GM04503 (cell line): ENCODE data around the gene MMP20.
A peak's percentile ranks its signal among the peaks of the same experiment; 100 is the strongest.

Experiments used
- DNase-seq: peaks from one replicate; pipeline ENCODE4 v3.0.0-alpha.2; 2012; ENCODE audit warnings: low read depth

The MMP20 gene

DNA sequence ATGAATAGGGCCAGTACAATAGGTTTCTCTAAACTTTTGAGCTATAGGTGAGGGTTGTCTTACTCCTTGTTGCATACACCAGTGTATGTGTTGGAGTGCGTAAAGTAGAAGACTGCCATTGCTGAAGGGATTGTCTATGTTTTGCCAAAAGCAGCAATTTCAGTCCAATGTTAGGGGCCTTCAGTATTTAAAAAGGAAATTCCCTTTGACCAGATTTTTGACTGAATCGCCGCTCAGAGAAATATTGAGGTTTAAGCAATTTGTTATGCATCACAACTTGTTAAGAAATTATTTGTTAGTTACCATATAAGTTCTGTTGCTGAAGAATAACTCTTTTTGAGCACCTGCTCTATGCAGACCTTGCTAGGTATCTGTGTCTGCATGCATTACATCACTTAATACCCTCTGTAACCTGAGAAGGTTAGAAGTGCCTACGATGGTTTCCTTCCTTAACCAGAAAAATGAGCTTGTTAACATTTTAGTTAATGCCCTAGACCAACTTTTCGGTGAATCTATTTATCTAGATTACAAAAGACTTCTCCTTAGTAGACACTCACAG lies 33.9 kb downstream of the MMP20 start:
- no peak for DNase-seq

DNA sequence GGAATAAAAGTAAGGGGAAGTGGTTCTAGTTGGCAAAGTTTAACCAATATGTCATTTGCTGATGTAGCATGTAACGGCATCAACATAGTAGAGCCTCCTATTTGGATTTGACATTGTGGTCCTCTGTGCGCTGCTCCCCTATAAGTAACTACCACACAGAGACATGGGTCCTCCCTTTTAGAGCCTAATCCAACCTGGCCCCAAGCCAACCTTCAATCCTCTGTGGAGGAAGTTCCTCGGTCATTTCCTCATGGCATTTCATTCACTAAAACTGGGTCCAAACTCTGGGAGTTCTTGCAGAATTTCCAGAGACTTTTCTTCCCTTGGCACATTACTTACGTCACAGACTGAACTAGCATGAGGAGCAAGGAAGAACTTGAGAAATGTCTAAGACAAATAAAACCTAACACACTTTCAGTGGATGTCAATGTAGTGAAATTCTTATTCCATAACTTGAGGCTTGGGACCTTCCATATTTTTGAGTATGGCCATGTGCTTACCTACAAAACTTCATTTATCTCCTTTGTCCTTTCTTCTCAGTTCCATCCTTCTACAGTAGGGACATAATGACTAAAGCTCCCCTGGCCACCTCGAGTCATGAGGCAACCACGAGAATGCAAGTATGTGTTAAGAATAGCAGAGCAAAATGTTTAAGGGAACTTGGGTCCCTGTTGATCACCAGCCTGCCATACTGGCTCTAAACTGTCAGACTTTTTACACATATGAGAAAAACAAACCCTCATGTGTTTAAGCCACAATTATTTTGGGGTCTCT lies 34.7 kb downstream of the MMP20 start:
- DNase-seq = no peak

DNA sequence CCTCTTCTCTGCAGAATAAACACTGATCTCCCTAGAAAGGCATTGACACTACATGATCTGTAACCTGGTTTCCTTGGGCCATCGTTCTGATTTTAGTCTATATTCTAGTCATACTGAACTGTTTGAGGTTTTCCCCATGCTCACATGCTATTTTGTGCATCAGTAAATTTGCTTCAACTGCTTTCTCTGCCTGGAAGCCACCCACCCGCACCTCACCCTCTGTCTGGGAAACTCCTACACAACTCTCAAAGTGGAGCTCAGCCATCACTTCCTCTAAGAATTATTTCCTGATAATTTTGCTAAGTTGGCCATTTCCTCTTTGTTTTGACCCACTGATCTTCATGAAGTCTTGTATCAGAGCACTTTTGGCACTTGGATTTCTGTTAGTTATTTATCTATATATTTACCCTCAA lies 36.1 kb downstream of the MMP20 start:
- no peak for DNase-seq

DNA sequence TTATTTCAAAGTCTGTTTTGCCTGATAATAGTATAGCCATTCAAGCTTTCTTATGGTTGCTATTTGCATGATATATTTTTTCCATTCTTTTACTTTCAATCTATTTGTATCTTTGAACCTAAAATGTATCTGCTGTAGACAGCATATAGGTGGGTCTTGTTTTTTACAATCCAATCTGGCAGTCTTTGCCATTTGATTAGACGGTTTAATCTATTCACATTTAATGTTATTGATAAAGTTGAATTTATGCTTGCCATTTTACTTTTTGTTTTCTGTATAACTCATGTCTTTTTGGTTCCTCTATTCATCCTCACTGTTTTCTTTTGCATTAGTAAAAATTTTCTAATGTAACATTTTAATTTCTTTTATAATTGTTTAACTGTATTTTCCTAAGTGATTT lies 37.4 kb downstream of the MMP20 start:
- no peak for DNase-seq

DNA sequence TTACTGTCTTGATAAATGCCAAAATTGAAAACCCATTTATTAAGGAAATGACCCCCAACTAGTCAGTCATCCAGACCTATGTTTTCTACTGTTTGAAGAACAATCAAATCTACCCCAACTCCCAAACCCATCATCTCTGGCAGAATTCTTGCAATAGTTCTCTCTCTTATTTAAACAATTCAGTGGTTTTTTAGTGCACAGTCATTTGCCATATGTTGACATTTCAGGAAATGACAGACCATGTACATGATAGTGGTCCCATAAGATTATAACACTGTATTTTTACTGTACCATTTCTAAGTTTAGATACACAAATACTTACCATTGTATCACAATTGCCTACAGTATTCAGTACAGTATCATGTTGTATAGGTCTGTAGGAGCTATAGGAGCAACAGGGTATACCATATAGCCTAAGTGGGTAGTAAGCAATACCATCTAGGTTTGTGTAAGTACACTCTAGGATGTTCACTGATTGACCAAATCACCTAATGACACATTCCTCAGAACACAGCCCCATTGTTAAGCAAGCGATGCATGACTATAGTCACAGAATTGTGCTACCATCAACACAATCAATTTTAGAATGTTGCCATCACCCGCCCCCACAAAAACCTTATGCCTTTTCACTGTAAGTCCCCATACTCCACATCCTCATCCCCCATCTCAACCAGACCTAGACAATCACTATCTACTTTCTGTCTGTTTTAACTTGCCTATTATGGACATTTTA lies 41.8 kb downstream of the MMP20 start:
- DNase-seq = no peak

DNA sequence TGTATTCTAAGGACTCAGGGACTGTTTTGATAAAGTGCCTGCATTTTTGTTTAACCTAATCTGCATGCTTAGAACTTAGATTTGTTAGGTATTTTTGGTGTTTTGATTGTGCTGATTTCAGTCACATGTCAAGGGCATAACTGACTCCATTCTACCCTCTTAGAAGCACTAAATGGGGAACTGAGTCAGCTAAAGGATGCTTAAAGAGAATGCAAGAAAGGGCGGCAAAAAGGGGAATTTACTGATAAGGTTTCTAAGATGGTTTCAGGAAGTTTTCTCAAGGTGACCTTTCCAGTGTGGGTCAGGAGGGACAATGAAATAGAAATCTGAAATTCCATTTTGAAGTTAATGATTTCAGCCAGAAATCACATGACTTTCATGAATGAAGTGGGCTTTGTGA lies 43.0 kb downstream of the MMP20 start:
- DNase-seq = no peak

DNA sequence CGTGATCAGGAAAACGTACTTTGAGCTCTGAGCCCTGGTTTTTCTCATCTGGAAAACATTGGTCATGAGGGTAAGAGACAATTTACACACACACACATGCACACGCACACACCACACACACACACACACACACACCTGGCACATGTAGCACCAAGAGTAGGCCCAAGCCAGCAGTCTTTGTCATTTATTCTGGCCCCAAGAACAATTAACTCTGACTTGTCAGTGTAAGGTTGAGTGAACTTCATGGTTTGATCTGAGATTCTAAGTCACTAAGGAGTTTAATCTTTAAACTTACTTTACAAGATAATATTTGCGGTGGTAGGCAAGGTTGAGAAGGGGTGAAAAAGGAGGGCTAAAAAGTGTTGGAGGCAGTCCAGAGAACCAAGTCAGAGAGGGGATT lies 44.1 kb downstream of the MMP20 start:
- DNase-seq = no peak

DNA sequence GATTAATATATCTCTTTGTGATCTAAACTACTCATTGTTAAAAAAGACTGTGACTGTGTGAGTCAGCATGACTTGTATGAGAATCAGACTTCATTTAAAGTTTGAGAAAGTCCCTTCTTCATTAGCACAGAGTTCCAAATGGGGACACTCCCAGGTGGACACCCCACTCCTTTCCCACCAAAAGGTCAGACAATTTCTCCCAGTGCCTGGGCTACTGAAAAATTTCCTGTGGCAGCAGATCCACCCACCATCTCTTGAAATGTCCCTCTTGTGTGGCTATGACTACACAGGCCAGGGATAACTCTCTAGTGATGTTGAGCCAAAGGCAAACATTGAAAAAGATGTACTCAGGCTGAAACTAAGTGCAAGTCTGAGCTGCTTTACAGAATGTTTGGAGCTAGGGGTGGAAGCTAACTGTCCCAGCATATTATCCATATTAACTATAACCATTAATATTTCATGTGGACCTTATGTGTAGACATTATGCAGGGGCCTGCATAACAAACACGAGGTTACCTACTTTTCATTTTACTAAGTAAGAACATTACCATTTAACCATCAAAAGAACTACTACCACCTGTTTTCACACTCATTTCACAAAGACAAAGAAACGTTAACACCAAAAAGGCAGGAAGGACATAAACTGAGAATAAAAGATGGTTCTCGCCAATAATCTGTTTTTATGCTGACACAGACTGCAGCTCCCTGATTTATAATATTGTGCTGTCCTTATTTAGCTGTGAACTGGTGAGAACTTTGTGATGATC lies 44.8 kb downstream of the MMP20 start:
- DNase-seq = no peak

DNA sequence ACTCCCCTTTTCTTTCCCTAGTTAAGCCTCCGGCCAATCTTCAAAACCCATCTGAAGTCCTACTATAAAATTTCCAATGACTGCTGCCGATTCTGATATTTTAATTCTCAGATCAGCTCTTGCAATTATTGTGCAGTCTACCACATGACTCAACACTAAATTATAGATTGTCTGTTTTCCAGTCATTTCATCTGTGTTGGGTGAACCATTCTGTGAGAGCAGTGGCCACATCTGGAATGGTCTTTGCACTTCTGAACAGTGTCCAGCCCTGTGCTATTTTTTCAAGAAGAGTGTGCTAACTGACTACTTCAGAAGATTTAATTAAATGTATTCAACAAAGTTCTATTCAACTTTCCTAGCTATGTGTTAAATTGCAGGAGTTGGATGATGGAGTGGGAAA lies 47.4 kb downstream of the MMP20 start:
- DNase-seq = no peak

DNA sequence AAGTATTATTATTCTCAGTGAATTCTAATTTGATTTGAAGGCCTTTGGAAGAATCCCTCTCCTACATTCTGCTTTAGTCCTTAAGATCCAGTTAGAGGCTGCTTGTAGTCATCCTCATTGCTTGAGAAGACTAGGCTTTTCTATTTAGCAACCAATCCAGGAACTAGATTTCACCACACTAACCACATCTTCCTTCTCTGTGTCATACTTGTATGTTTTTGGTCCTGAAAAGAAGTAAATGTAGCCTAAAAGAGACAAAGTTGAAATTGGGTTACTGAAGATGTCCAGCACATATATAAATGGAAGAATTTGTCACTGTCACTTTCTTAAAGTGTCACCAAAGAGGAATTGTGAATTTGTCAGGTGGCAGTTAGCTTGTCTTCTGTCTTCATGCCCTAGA lies 48.0 kb downstream of the MMP20 start:
- no peak for DNase-seq

DNA sequence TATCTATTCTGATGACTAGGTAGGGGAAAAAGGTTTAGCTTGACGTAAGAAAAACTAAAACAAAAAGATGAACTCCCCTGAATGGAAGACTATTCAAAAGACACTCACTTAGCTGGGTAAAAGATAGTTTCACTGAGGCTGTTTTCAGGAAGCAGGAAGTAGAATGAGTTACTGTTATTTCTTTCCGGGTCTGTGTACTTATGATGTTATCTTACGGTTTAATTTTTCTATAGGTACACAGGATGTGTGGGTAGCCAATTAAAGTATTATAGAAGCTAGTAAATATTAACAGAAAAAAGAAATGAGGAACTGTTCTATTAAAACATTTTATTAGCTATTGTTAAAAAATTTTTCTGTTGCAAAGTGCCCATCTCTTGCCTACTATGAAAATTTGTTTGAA lies 48.8 kb downstream of the MMP20 start:
- no peak for DNase-seq

DNA sequence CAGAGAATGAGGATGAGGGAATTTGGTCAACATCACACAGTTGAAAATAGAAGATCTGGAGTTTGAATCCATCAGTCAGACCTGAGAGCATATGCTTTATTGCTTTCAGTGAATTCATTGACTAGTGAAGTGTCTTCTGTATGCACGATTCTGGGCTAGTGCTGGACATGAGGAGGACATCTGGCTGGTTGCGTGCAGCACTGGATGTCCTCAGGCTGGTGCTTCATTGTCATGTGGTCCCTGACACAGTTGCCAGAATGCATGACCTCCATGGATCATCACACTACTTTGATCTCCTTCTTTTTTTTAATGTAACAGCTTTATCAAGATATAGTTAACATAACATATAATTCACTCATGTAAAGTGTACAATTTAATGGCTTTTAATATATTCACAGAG lies 50.1 kb downstream of the MMP20 start:
- DNase-seq = no peak

DNA sequence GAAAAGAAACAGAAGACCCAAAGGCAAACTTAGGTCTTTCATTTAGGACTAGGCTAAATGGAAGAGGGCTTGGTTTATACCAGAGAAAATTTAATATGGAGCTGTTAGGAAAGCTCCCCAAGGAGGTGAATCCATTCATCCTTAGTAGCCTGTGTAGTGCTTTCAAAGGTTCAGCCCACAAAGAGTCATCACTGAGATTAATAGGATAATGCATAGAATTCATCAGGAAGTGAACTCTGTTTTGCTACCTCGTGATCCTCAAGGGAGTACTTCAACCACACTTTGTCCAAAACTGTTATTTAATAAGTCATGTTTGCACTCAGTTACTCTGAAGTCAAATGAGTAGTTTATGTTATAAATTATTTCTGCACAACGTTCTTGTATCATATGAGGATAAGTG lies 51.3 kb downstream of the MMP20 start:
- no peak for DNase-seq

DNA sequence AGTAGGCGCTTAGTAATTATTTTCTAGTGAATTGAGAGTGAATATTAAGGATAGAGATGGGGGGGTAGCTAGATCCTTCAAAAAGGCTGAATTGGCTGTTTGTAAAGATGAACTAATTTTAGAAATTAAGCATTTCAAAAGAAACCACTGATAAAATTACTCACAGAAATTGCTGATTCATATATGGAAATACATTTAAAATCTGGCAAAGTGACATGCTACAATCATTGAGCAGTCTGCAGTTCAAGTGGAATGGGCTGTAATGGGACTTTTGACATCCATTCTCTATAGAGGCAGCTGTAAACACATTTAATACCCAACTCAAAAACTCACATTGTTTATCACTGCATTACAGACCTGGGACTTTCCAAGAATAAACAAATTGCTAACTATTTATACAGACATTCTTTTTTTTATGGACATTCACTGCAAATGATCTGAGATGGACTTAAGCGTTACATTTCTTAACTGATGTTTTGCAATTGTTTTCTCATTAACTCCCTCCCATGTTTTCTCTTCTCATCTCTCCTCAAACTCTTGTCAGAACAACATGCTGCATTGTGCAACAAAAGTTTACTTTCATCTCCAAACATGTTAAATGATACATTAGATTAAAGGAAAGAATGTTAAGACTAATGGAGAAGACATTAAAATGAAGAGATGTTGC lies 52.4 kb downstream of the MMP20 start:
- no peak for DNase-seq

DNA sequence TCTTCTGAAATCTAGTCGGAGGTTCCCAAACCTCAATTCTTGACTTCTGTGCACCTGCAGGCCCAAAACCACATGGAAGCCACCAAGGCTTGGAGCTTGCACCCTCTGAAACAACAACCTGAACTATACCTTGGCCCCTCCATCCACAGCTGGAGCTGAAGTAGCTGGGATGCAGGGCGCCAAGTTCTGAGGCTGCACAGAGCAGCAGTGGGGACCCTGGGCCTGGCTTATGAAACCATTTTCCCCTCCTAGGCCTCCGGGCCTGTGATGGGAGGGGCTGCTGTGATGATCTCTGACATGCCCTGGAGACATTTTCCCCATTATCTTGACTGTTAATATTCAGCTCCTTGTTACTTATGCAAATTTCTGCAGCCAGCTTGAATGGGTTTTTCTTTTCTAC lies 56.3 kb downstream of the MMP20 start:
- DNase-seq = no peak

DNA sequence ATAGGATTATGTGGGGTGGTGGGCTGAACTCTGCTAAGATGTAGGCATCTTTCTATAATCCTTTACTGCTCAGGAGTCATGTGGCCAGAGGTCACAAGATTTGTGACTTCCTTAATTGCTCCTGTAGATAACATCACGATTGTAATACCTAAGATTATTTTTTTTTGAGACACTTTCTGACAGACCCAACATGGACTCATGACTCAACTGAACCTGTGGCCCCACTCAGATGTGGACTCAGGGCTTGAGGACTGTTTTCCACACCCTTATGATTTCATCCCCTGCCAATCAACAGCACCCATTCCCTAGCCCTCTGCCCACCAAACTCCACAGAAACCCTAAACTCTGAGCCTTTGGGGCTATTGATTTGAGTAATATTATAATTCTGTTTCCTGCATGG lies 59.0 kb downstream of the MMP20 start:
- DNase-seq = no peak

DNA sequence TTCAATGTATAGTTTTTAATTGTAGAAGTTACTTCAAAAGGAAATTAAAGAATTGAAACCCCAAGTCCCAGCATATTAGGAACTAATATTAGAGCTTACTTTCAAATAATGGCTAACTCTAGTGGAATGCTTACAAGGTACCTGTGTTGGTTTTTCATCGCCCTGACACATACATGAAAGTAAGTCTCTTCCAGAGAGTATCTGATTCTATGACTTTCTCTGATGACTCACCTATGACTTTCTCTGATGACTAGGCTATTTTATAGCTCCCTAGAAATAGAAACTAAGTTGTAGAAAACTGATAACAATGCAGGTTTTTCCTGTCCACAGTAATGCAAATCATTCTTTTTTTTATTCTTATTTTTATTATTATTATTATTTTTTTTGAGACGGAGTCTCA lies 61.0 kb downstream of the MMP20 start:
- peak; percentile 19 for DNase-seq

DNA sequence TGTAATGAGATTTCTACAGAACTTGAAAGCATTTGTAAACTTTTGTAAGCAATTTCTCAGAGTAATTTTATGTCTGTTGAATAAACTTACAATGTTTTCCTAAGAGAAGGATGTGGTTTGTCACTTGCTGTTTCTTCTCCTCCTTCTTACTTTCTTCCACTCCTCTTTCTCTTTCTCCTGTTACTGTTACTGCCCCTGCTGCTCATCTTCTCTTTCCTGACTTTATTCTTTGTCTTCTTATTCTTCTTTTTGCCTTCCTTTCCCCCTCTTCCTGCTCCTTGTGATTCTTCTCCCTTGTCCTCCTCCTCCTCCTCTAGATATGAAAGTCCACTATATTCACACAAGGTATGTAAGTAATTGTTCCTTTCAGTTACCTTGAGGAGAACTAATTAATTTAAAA lies 63.5 kb downstream of the MMP20 start:
- DNase-seq = no peak

DNA sequence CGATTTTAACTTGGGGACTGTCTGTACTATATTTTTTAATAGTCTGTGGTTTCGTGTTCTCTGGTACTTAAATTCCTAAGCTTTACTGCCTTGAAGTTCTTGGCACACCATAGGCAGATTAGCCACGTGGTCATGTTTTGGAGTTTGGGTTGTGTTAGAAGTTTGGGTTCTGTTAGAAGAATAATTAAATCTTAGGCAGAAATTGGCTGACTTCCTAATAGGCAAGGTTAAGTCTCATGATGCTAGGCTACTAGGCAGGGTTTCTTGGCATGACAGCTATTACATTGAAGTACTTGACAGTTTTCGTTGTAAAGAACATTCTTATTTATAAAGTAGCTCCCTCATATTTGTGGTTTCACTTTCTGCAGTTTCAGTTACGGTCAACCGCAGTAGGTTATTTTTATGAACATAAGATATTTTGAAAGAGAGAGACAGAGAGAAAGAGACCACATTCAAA lies 64.5 kb downstream of the MMP20 start:
- peak; percentile 56 for DNase-seq

DNA sequence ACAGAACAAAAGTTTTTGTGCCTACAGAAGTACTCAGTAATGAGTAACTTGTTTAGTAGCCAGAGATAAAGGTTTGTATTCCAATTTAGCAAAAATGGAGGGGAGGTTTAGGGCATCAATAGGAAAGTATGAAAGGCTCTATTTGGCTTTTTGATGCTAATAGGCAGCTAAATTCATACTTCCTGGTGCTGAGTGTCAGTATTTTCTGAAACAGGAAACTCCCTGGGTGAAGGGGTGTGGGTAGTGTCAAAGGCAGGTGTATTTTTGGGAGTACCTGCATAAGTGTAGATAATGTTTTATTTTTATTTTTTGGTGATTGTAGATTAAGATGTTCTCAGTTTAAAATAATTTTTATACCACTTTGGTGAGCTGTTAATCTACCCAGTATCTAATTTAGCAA lies 65.3 kb downstream of the MMP20 start:
- no peak for DNase-seq

DNA sequence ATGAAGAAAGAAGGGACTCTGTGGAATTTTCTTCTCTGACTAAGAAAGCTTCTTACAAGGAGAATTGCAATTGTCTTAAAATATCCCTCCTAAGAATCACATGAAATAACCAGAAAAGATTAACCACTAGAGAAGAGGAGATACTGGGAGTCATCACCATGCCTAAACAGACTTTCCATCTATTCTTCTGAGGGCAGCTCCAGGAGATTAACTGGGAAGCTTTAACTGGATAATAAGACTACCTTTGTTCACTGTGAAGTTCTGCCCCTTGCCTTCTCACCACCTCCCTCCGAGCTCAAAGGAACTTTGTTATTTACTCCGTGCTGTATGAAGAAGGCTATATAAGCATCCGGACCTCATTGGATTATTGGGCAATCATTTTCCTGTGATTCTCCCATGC lies 70.0 kb downstream of the MMP20 start:
- no peak for DNase-seq

DNA sequence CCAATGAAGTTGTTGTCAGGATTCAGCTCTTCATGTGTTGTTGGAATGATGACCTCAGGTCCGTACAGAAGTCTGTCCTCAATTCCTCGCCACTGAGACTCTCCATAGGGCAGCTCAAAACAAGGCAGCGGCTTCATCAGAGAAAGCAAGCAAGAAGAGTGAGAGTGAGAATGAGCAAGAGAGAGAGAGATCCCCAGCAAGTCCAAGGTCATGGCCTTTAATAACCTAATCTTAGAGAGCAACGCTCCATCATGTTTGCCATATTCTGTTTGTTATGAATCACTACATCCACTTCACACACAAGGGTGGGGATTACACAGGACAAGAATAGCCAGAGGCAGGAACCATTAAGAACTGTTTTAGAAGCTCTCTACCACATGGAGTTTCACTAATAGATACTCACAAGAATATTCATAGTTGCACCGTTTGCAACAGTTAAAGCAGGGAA lies 71.3 kb downstream of the MMP20 start:
- no peak for DNase-seq
